Choroid plexus epithelial cell (primary cell): Measurements from ENCODE around the gene RNF187.
A peak's percentile ranks its signal among the peaks of the same experiment; 100 is the strongest.
"Not testable (repeated sequence)": the region's sequence is repeated elsewhere in the genome, so short reads cannot be mapped to it uniquely, and the experiment has no call there.

Experiments
- DNase-seq: peaks from one replicate; pipeline ENCODE4 v3.0.0-alpha.2; 2010; ENCODE audit warnings: low read depth
- H3K4me3 ChIP-seq: 2 replicates; pipeline ENCODE4 v1.5.1; 2011; ENCODE audit warnings: low read depth, mild to moderate bottlenecking, control low read depth, low read length, moderate library complexity
- TF ChIP-seq, protein P1 (sequence below): conservative IDR thresholded peaks from 2 replicates; pipeline ENCODE4 v1.5.1; 2011; ENCODE audit warnings: low read depth, mild to moderate bottlenecking, control low read depth, inconsistent platforms, low read length, moderate library complexity

The RNF187 gene

GRCh38 chr1:228465141-228465540 lies 22.0 kb upstream of the RNF187 start:
- H3K4me3 ChIP-seq = peak overlapping the region; percentile 51
- DNase-seq = no peak
- TF ChIP-seq, protein P1, sequence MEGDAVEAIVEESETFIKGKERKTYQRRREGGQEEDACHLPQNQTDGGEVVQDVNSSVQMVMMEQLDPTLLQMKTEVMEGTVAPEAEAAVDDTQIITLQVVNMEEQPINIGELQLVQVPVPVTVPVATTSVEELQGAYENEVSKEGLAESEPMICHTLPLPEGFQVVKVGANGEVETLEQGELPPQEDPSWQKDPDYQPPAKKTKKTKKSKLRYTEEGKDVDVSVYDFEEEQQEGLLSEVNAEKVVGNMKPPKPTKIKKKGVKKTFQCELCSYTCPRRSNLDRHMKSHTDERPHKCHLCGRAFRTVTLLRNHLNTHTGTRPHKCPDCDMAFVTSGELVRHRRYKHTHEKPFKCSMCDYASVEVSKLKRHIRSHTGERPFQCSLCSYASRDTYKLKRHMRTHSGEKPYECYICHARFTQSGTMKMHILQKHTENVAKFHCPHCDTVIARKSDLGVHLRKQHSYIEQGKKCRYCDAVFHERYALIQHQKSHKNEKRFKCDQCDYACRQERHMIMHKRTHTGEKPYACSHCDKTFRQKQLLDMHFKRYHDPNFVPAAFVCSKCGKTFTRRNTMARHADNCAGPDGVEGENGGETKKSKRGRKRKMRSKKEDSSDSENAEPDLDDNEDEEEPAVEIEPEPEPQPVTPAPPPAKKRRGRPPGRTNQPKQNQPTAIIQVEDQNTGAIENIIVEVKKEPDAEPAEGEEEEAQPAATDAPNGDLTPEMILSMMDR = no peak

- TF ChIP-seq, protein P1 = no peak
- H3K4me3 ChIP-seq = no peak overlapping the region
- DNase-seq = no peak
Observed at GRCh38 chr1:228465571-228466146, 21.5 kb upstream of the RNF187 start.

DNA sequence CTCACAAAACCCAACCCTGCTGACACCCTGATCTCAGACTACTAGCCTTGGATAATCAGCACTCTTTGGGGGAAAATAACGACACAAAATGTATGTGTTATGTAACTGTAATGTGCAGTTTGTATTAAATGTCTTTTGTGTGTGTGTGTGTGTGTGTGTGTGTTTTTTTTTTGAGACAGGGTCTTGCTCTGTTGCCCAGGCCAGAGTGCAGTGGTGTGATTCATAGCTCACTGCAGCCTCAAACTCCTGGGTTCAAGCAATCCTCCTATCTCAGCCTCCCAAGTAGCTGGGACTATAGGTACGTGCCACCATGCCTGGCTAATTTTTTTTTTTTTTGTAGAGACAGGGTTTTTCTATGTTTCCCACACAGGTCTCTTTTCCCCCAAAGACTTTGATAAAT lies 19.0 kb upstream of the RNF187 start:
- DNase-seq, H3K4me3 ChIP-seq: not testable (repeated sequence)

GRCh38 chr1:228469413-228470162 lies 17.6 kb upstream of the RNF187 start:
- no peak overlapping the region for H3K4me3 ChIP-seq
- TF ChIP-seq, protein P1 = no peak
- DNase-seq = no peak

DNA sequence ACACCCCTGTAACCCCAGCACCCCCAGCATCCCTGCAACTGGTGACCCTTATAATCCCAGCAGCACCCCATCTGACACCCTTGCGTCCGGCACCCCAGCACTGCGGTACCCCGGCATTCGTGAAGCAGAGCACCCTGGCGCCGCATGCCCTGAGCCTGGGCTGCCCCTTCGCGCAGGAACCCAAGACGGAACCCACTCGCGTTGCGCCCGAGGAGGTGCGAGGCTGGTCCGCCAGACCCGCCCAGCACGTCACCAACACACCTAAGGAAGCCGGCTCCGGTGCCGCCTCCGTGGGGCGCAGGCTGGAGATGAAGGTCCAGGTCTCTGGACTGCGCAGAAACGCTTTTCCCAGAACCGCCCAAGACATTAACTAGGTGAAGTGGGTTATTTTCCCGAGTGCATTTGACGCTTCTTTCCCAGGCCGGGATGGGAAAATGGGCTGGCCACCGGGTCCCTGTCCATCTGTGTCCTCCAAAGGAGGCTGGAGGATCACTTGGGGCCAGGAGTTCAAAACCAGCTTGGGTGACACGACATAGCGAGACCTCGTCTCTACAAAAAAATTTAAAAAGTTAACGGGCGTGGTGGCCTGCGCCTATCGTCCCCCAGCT lies 15.9 kb upstream of the RNF187 start:
- no peak overlapping the region for H3K4me3 ChIP-seq
- no peak for DNase-seq
- TF ChIP-seq, protein P1 = no peak

DNA sequence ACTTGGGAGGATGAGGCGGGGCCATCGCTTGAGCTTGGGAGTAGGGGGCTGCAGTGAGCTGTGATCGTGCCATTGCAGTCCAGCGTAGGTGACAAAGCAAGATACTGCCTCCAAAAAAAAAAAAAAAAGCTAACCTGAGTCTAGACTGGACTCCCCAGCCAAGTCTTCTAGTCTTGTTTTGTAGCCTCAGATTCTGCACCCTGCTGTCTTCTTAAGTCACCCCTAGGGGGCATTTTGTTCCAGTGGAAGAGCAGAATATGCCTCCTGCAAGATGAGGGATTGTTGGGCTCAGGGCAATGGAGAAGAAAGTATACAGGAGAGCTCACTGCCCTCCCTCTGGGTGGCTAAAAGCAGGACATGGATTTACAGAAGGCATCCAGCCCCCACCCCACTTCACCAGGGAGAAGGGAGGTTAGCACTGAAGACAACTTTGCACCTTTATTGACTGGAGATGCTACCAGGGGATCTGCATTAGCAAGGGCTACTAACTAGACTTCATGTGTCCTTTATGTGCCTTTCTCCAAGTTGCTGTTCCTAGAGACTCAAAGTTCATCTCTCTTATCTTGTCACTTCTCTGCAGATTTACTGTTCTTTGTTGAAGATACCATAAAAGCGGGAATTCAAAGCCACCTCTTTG lies 15.3 kb upstream of the RNF187 start:
- peak; percentile 85 for DNase-seq
- no peak overlapping the region for H3K4me3 ChIP-seq
- TF ChIP-seq, protein P1 = peak; percentile 76

GRCh38 chr1:228472655-228473054 lies 14.5 kb upstream of the RNF187 start:
- TF ChIP-seq, protein P1 = no peak
- H3K4me3 ChIP-seq = no peak overlapping the region

More at GRCh38 chr1:228472655-228473054, 14.5 kb upstream of the RNF187 start:
- DNase-seq = peak; percentile 76
